Activated naive CD4-positive, alpha-beta T cell treated with anti-CD3 and anti-CD28 coated beads for 36 hours (primary cell): ENCODE results near the gene SFMBT2. TPM values are rescaled to one million over a fixed set of nuclear protein-coding genes. Genes with fewer than 3 reads are reported as not detected.

Experiments used
- CTCF ChIA-PET: fragments of 350-600 bp; sonication (Branson Sonifier 250); formaldehyde crosslinking; loops from one replicate; lab custom pipeline; 2021; ENCODE audit warnings: antibody characterized with exemption; lab: Charles Lee
- DNase-seq: peaks from one replicate; pipeline ENCODE4 v3.0.0-alpha.2; 2020
- H3K27ac Mint-ChIP-seq: one replicate; pipeline ENCODE4 v1.8.0; 2021; ENCODE audit warnings: mild to moderate bottlenecking, mixed read lengths
- H3K27me3 Mint-ChIP-seq: one replicate; pipeline ENCODE4 v1.8.0; 2021; ENCODE audit warnings: low read depth, mixed read lengths
- H3K36me3 Mint-ChIP-seq: one replicate; pipeline ENCODE4 v1.8.0; 2021; ENCODE audit warnings: low read depth, mixed read lengths
- H3K4me1 Mint-ChIP-seq: one replicate; pipeline ENCODE4 v1.8.0; 2021; ENCODE audit warnings: low read depth, mixed read lengths
- H3K4me3 Mint-ChIP-seq: one replicate; pipeline ENCODE4 v1.8.0; 2021; ENCODE audit warnings: mild to moderate bottlenecking, moderate library complexity, mixed read lengths
- H3K9me3 Mint-ChIP-seq: one replicate; pipeline ENCODE4 v1.8.0; 2021; ENCODE audit warnings: mixed read lengths
- intact Hi-C: fragments of 100-400 bp; cut with micrococcal nuclease; formaldehyde crosslinking; loops from one replicate; pipeline ENCODE4 v1.15.1; 2023
- total RNA-seq, 2 experiments: library from RNA; stranded (reverse); gene quantifications; one replicate each; pipeline ENCODE4 v1.2.3, GENCODE V29; 2021

SFMBT2 gene
- total RNA-seq, 2 experiments from 2014 or later: 20.0 to 21.5 TPM

- intact Hi-C loops: no loop called here
- no peak for DNase-seq
- H3K36me3 Mint-ChIP-seq: no peaks in the 10 kb centered on the region
- no peak overlapping the region for H3K4me3 Mint-ChIP-seq
- H3K9me3 Mint-ChIP-seq: no peaks in the 10 kb centered on the region
- H3K27ac Mint-ChIP-seq: no peak overlapping the region
- peaks cover 7% of the 10 kb centered on the region for H3K4me1 Mint-ChIP-seq
- no peaks in the 10 kb centered on the region for H3K27me3 Mint-ChIP-seq
- CTCF ChIA-PET: interaction anchor here (0.6 to 0.7 kb wide), 2 partner anchors 31 to 786 kb away, joined by 3 to 4 read pairs; no protein-coding TSS in a partner anchor
These were observed 27.6 kb upstream of the SFMBT2 start for GRCh38 chr10:7438196-7438986.

GRCh38 chr10:7436490-7437100, 25.8 kb upstream of the SFMBT2 start:
- H3K9me3 Mint-ChIP-seq: no peaks in the 10 kb centered on the region
- DNase-seq: no peak
- no peaks in the 10 kb centered on the region for H3K27me3 Mint-ChIP-seq
- no peaks in the 10 kb centered on the region for H3K36me3 Mint-ChIP-seq
- CTCF ChIA-PET: interaction anchor here (0.9 to 1.6 kb wide), 2 partner anchors 11 to 251 kb away, joined by 3 to 4 read pairs; no protein-coding TSS in a partner anchor
- H3K4me3 Mint-ChIP-seq: no peak overlapping the region
- peaks cover 7% of the 10 kb centered on the region for H3K4me1 Mint-ChIP-seq
- H3K27ac Mint-ChIP-seq: no peak overlapping the region
- intact Hi-C loops: no loop called here

- intact Hi-C loops: no loop called here
- CTCF ChIA-PET: interaction anchor here (0.6 to 1.6 kb wide), 5 partner anchors 10 to 598 kb away, joined by 3 to 4 read pairs (median 4); no protein-coding TSS in a partner anchor
- no peaks in the 10 kb centered on the region for H3K9me3 Mint-ChIP-seq
- no peaks in the 10 kb centered on the region for H3K36me3 Mint-ChIP-seq
- H3K27me3 Mint-ChIP-seq: no peaks in the 10 kb centered on the region
- H3K27ac Mint-ChIP-seq: no peak overlapping the region
- DNase-seq: no peak
- no peak overlapping the region for H3K4me3 Mint-ChIP-seq
- H3K4me1 Mint-ChIP-seq: peaks cover 7% of the 10 kb centered on the region
These were observed 24.8 kb upstream of the SFMBT2 start for GRCh38 chr10:7435674-7436073.

- H3K9me3 Mint-ChIP-seq: no peaks in the 10 kb centered on the region
- no peak overlapping the region for H3K27ac Mint-ChIP-seq
- H3K36me3 Mint-ChIP-seq: no peaks in the 10 kb centered on the region
- peaks cover 7% of the 10 kb centered on the region for H3K4me1 Mint-ChIP-seq
- no peak for DNase-seq
- CTCF ChIA-PET: no interaction called here
- no peaks in the 10 kb centered on the region for H3K27me3 Mint-ChIP-seq
- no peak overlapping the region for H3K4me3 Mint-ChIP-seq
- intact Hi-C loops: no loop called here
These were observed 23.5 kb upstream of the SFMBT2 start for GRCh38 chr10:7434378-7434777.

- Mint-ChIP-seq H3K4me3 (no peak overlapping the region), H3K27me3 (no peaks in the 10 kb centered on the region), H3K4me1 (peaks cover 7% of the 10 kb centered on the region), H3K36me3 (no peaks in the 10 kb centered on the region), H3K9me3 (no peaks in the 10 kb centered on the region), H3K27ac (no peak overlapping the region)
- no peak for DNase-seq
- intact Hi-C loops: no loop called here
- CTCF ChIA-PET: no interaction called here
These were observed 23.0 kb upstream of the SFMBT2 start for GRCh38 chr10:7433861-7434260.

GRCh38 chr10:7432884-7433726, 22.3 kb upstream of the SFMBT2 start:
- DNase-seq: no peak
- Mint-ChIP-seq H3K27ac (no peak overlapping the region), H3K4me1 (peaks cover 7% of the 10 kb centered on the region), H3K27me3 (no peaks in the 10 kb centered on the region), H3K9me3 (no peaks in the 10 kb centered on the region), H3K36me3 (no peaks in the 10 kb centered on the region), H3K4me3 (no peak overlapping the region)
- CTCF ChIA-PET: no interaction called here
- intact Hi-C loops: no loop called here

- intact Hi-C loops: no loop called here
- DNase-seq: no peak
- H3K36me3 Mint-ChIP-seq: no peaks in the 10 kb centered on the region
- peaks cover 16% of the 10 kb centered on the region for H3K4me1 Mint-ChIP-seq
- H3K27me3 Mint-ChIP-seq: no peaks in the 10 kb centered on the region
- no peak overlapping the region for H3K27ac Mint-ChIP-seq
- H3K9me3 Mint-ChIP-seq: no peaks in the 10 kb centered on the region
- no peak overlapping the region for H3K4me3 Mint-ChIP-seq
- CTCF ChIA-PET: no interaction called here
These were observed 18.0 kb upstream of the SFMBT2 start for GRCh38 chr10:7428673-7429350.

- no peaks in the 10 kb centered on the region for H3K36me3 Mint-ChIP-seq
- no peaks in the 10 kb centered on the region for H3K9me3 Mint-ChIP-seq
- no peak for DNase-seq
- no peaks in the 10 kb centered on the region for H3K27me3 Mint-ChIP-seq
- CTCF ChIA-PET: interaction anchor here (0.9 to 1.3 kb wide), 2 partner anchors 9 to 10 kb away, joined by 3 read pairs; no protein-coding TSS in a partner anchor
- H3K4me3 Mint-ChIP-seq: no peak overlapping the region
- H3K27ac Mint-ChIP-seq: no peak overlapping the region
- intact Hi-C loops: no loop called here
- H3K4me1 Mint-ChIP-seq: peaks cover 16% of the 10 kb centered on the region
These were observed 15.5 kb upstream of the SFMBT2 start for GRCh38 chr10:7426349-7426748.

- H3K27me3 Mint-ChIP-seq: no peaks in the 10 kb centered on the region
- no peak overlapping the region for H3K27ac Mint-ChIP-seq
- peaks cover 16% of the 10 kb centered on the region for H3K4me1 Mint-ChIP-seq
- CTCF ChIA-PET: interaction anchor here (0.9 to 1.3 kb wide), 2 partner anchors 9 to 11 kb away, joined by 3 read pairs; no protein-coding TSS in a partner anchor
- intact Hi-C loops: no loop called here
- no peaks in the 10 kb centered on the region for H3K9me3 Mint-ChIP-seq
- no peak for DNase-seq
- H3K36me3 Mint-ChIP-seq: no peaks in the 10 kb centered on the region
- no peak overlapping the region for H3K4me3 Mint-ChIP-seq
These were observed 14.9 kb upstream of the SFMBT2 start for GRCh38 chr10:7425691-7426090.

- CTCF ChIA-PET: interaction anchor here (0.6 to 1.3 kb wide), 3 partner anchors 8 to 660 kb away, joined by 3 to 4 read pairs (median 4); no protein-coding TSS in a partner anchor
- H3K27me3 Mint-ChIP-seq: no peaks in the 10 kb centered on the region
- DNase-seq: no peak
- H3K4me1 Mint-ChIP-seq: peaks cover 16% of the 10 kb centered on the region
- no peaks in the 10 kb centered on the region for H3K9me3 Mint-ChIP-seq
- H3K27ac Mint-ChIP-seq: no peak overlapping the region
- no peaks in the 10 kb centered on the region for H3K36me3 Mint-ChIP-seq
- intact Hi-C loops: no loop called here
- no peak overlapping the region for H3K4me3 Mint-ChIP-seq
These were observed 14.1 kb upstream of the SFMBT2 start for GRCh38 chr10:7424919-7425318.

- Mint-ChIP-seq H3K36me3 (no peaks in the 10 kb centered on the region), H3K27me3 (no peaks in the 10 kb centered on the region), H3K27ac (no peak overlapping the region), H3K9me3 (no peaks in the 10 kb centered on the region), H3K4me3 (no peak overlapping the region), H3K4me1 (peaks cover 16% of the 10 kb centered on the region)
- intact Hi-C loops: no loop called here
- CTCF ChIA-PET: interaction anchor here (1.1 kb wide), 1 partner anchor 263 kb away, joined by 4 read pairs; no protein-coding TSS in a partner anchor
- peak; percentile 44 for DNase-seq
These were observed 13.5 kb upstream of the SFMBT2 start for GRCh38 chr10:7424315-7424714.
